Activated CD8-positive, alpha-beta T cell treated with anti-CD3 and anti-CD28 coated beads for 36 hours (primary cell): ENCODE measurements around the gene MORC1. TPM values are rescaled to one million over a fixed set of nuclear protein-coding genes. Genes with fewer than 3 reads are reported as not detected.
"Not testable (repeated sequence)": the region's sequence is repeated elsewhere in the genome, so short reads cannot be mapped to it uniquely, and the experiment has no call there.

Experiments used
- ATAC-seq: fragments of 200-7000 bp; cut with Tn5 transposase; one replicate; pipeline ENCODE4 v1.10.0; 2021; ENCODE audit warnings: mild to moderate bottlenecking, moderate library complexity
- CTCF ChIA-PET: fragments of 350-600 bp; sonication (Branson Sonifier 250); formaldehyde crosslinking; loops from one replicate; lab custom pipeline; 2021; ENCODE audit warnings: antibody characterized with exemption; lab: Charles Lee
- POLR2A ChIA-PET: fragments of 350-600 bp; sonication (Branson Sonifier 250); formaldehyde crosslinking; loops from one replicate; lab custom pipeline; 2021; ENCODE audit warnings: antibody characterized with exemption; lab: Charles Lee
- DNase-seq: peaks from one replicate; pipeline ENCODE4 v3.0.0-alpha.2; 2020
- H3K27ac Mint-ChIP-seq: one replicate; pipeline ENCODE4 v1.8.0; 2021; ENCODE audit warnings: mild to moderate bottlenecking, mixed read lengths
- H3K27me3 Mint-ChIP-seq: one replicate; pipeline ENCODE4 v1.8.0; 2021; ENCODE audit warnings: mixed read lengths
- H3K36me3 Mint-ChIP-seq: one replicate; pipeline ENCODE4 v1.8.0; 2021; ENCODE audit warnings: low read depth, mixed read lengths
- H3K4me1 Mint-ChIP-seq: one replicate; pipeline ENCODE4 v1.8.0; 2021; ENCODE audit warnings: low read depth, mixed read lengths
- H3K4me3 Mint-ChIP-seq: one replicate; pipeline ENCODE4 v1.8.0; 2021; ENCODE audit warnings: mild to moderate bottlenecking, moderate library complexity, mixed read lengths
- H3K9me3 Mint-ChIP-seq: one replicate; pipeline ENCODE4 v1.8.0; 2021; ENCODE audit warnings: mixed read lengths
- intact Hi-C: fragments of 100-400 bp; cut with micrococcal nuclease; formaldehyde crosslinking; loops from one replicate; pipeline ENCODE4 v1.10.0; 2022
- total RNA-seq, 2 experiments: library from RNA; stranded (reverse); gene quantifications; one replicate each; pipeline ENCODE4 v1.2.3, GENCODE V29; 2021
- TF ChIP-seq, protein P1 (sequence below): fragments of 200-600 bp; IDR thresholded peaks from one replicate; pipeline ENCODE4 v1.8.0; 2022; ENCODE audit warnings: antibody characterized with exemption, mild to moderate bottlenecking

The MORC1 gene
- total RNA-seq, 2 experiments from 2014 or later = not detected

DNA sequence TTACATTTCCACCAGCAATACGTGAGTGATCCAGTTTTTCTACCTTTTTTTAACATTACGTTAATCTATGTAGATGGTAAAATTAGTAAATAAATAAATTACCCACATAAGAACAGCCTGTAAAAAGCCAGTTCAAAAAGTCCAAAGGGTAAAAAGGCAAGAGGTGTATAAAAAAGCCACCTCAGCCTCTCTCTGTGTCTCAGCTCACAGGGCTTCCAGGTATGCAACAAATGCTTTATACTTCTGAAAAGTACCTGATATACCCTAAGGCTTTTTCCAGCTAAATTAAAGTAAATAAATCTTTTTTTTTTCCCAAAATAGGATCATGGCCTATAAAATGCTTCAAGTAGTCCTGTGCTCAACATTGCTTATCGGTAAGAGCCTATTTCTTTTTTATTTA is 18.6 kb upstream of the MORC1 start, which contains the start of gene C3orf85:
Gene C3orf85 (plus strand): TSS at position 197 of the 400 bp plus-strand sequence. CDS start 129 bp downstream, at position 326.
- TF ChIP-seq, protein P1, sequence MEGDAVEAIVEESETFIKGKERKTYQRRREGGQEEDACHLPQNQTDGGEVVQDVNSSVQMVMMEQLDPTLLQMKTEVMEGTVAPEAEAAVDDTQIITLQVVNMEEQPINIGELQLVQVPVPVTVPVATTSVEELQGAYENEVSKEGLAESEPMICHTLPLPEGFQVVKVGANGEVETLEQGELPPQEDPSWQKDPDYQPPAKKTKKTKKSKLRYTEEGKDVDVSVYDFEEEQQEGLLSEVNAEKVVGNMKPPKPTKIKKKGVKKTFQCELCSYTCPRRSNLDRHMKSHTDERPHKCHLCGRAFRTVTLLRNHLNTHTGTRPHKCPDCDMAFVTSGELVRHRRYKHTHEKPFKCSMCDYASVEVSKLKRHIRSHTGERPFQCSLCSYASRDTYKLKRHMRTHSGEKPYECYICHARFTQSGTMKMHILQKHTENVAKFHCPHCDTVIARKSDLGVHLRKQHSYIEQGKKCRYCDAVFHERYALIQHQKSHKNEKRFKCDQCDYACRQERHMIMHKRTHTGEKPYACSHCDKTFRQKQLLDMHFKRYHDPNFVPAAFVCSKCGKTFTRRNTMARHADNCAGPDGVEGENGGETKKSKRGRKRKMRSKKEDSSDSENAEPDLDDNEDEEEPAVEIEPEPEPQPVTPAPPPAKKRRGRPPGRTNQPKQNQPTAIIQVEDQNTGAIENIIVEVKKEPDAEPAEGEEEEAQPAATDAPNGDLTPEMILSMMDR = no peak
- no peak for ATAC-seq
- DNase-seq = no peak
- Mint-ChIP-seq H3K27me3 (peaks cover 4% of the 10 kb centered on the region), H3K9me3 (no peaks in the 10 kb centered on the region), H3K36me3 (no peaks in the 10 kb centered on the region), H3K4me3 (no peak within 1 kb of the TSS), H3K27ac (no peak within 1 kb of the TSS), H3K4me1 (no peaks in the 10 kb centered on the region)
- POLR2A ChIA-PET = no interaction called here
- intact Hi-C loops = no loop called here
- CTCF ChIA-PET = no interaction called here

DNA sequence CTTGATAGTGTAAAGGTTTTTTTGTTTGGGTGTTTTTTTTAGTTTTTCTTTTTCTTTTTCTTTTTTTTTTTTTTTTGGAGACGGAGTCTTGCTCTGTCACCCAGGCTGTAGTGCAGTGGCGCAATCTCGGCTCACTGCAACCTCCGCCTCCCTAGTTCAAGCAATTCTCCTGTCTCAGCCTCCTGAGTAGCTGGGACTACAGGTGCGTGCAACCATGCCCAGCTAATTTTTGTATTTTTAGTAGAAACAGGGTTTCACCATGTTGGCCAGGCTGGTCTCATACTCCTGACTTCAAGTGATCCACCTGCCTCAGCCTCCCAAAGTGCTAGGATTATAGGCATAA is 15.5 kb upstream of the MORC1 start:
- H3K9me3 Mint-ChIP-seq, POLR2A ChIA-PET, H3K36me3 Mint-ChIP-seq, H3K27ac Mint-ChIP-seq, H3K27me3 Mint-ChIP-seq, CTCF ChIA-PET, intact Hi-C loops, DNase-seq, H3K4me3 Mint-ChIP-seq, H3K4me1 Mint-ChIP-seq, ATAC-seq: not testable (repeated sequence)

DNA sequence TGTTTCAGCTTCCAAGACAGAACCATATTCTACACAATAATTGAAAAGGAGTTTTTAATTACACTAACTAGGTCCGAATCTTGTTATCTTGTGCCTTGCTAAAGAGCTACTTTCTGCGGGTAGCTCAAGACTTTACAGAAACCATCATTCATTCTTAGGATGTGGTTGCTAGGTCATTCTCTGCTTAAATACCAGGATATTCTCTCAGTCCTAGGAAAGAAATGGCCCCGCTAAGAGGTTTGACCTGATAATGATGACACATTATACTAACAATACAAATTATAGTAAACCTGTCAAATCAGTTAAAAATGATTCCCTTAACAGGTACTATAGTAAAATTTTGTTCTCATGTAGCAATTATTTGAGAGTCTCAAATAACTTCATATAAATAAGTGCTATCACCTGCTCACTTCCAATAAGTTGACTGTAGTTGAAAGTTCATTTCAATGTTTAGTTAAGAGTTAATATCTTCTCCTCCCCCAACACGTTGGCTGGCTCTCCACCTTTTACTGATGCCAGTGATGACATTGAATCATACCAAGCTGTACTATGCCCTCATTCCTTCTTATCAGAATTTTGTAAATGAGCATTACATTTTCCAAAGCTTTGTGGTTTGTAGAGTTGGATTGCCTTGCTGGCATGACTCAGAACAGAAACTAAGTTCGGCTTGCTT is 15.0 kb upstream of the MORC1 start:
- intact Hi-C loops = no loop called here
- H3K27me3 Mint-ChIP-seq = peaks cover 4% of the 10 kb centered on the region
- no peaks in the 10 kb centered on the region for H3K36me3 Mint-ChIP-seq
- DNase-seq (no peak), ATAC-seq (no peak)
- TF ChIP-seq, protein P1 = no peak
- peaks cover 2% of the 10 kb centered on the region for H3K9me3 Mint-ChIP-seq
- H3K4me1 Mint-ChIP-seq = no peaks in the 10 kb centered on the region
- POLR2A ChIA-PET = no interaction called here
- CTCF ChIA-PET = interaction anchor here (0.9 kb wide), 1 partner anchor 109 kb away, joined by 4 read pairs; no protein-coding TSS in a partner anchor
- H3K4me3 Mint-ChIP-seq = no peak overlapping the region
- H3K27ac Mint-ChIP-seq = no peak overlapping the region

DNA sequence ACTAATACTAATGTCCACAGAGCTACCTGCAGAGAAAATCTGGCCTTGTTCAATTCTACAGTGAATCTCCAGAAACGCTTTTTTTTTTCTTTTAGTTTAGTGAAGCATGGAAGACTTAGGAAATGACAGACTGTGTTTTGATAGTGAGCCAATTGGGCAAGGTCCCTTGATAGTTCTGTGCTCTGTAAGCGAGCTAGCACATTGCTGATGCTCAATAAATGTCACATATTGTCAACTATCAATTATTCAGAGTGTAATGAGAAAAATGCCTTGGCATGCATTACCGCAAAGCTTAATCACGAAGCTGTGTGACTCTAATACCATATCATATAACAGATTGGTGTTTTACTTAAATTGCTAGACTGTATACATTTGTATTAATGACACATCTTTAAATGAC is 13.3 kb upstream of the MORC1 start:
- Mint-ChIP-seq H3K36me3 (no peaks in the 10 kb centered on the region), H3K4me3 (no peak overlapping the region), H3K27ac (no peak overlapping the region), H3K9me3 (peaks cover 2% of the 10 kb centered on the region), H3K4me1 (no peaks in the 10 kb centered on the region), H3K27me3 (peaks cover 4% of the 10 kb centered on the region)
- TF ChIP-seq, protein P1 = no peak
- no peak for DNase-seq
- ATAC-seq = no peak
- CTCF ChIA-PET = no interaction called here
- POLR2A ChIA-PET = no interaction called here
- intact Hi-C loops = no loop called here

DNA sequence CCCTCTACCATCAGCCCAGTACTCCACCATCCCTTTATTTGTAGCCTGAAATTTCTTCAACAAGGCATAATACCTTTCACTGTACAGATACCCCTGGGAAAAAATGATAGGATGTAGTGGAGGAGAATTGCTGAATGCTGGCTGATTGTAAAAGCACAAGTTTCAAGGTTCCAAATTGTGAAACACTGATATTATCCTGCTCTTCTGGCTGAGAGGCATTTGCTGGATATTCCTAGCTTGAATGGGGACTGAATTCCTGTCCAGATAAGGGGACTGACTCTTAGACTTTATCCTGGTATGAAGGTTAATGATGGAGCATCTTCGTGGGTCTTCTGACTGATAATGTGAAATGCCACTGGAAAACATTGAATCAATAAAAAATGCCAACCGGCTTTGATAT is 9.6 kb upstream of the MORC1 start:
- Mint-ChIP-seq H3K27ac (no peak overlapping the region), H3K9me3 (peaks cover 2% of the 10 kb centered on the region), H3K27me3 (peaks cover 4% of the 10 kb centered on the region), H3K4me1 (no peaks in the 10 kb centered on the region), H3K4me3 (no peak overlapping the region), H3K36me3 (no peaks in the 10 kb centered on the region)
- TF ChIP-seq, protein P1 = no peak
- DNase-seq = no peak
- POLR2A ChIA-PET = no interaction called here
- intact Hi-C loops = no loop called here
- no peak for ATAC-seq
- CTCF ChIA-PET = no interaction called here
